HG03196 (cell line): ENCODE results near the gene NCOR2.

Source experiments
- ATAC-seq: cut with Tn5 transposase; IDR thresholded peaks from one replicate; pipeline ENCODE4 v1.9.1; 2021; ENCODE audit not compliant: unreplicated experiment

Gene NCOR2

GRCh38 chr12:124529565-124530276, 37.7 kb downstream of the NCOR2 start:
- no peak for ATAC-seq

- no peak for ATAC-seq
Measured at GRCh38 chr12:124527861-124528561, 39.4 kb downstream of the NCOR2 start.

GRCh38 chr12:124525927-124526692, 41.3 kb downstream of the NCOR2 start:
- no peak for ATAC-seq

- ATAC-seq: no peak
Measured at GRCh38 chr12:124525455-124525854, 42.0 kb downstream of the NCOR2 start.

GRCh38 chr12:124524231-124524925, 43.0 kb downstream of the NCOR2 start:
- no peak for ATAC-seq

- ATAC-seq: no peak
Measured at GRCh38 chr12:124523071-124523470, 44.3 kb downstream of the NCOR2 start.

- ATAC-seq: no peak
Measured at GRCh38 chr12:124520907-124521306, 46.5 kb downstream of the NCOR2 start.

- no peak for ATAC-seq
Measured at GRCh38 chr12:124520265-124520701, 47.1 kb downstream of the NCOR2 start.

- ATAC-seq: no peak
Measured at GRCh38 chr12:124519746-124520145, 47.7 kb downstream of the NCOR2 start.

- no peak for ATAC-seq
Measured at GRCh38 chr12:124518051-124518932, 49.1 kb downstream of the NCOR2 start.
